Osteoblast (primary cell): Measurements from ENCODE around the gene PHOSPHO1. TPM values are rescaled to one million over a fixed set of nuclear protein-coding genes. Genes with fewer than 3 reads are reported as not detected.
A peak's percentile ranks its signal among the peaks of the same experiment; 100 is the strongest.

ENCODE experiments used
- DNase-seq: peaks from one replicate; pipeline ENCODE4 v3.0.0; 2011; ENCODE audit warnings: low spot score, mixed read lengths; ENCODE audit not compliant: insufficient read length; ENCODE audit errors: missing footprints
- H2AFZ ChIP-seq: 2 replicates; pipeline ENCODE4 v1.6.0; 2011; ENCODE audit warnings: mild to moderate bottlenecking, low read length
- H3K27ac ChIP-seq: 2 replicates; pipeline ENCODE4 v1.5.1; 2011; ENCODE audit warnings: mild to moderate bottlenecking, low read depth, low read length, moderate library complexity
- H3K27me3 ChIP-seq: 2 replicates; pipeline ENCODE4 v1.6.0; 2012; ENCODE audit warnings: mild to moderate bottlenecking, control low read depth, inconsistent platforms, low read length, moderate library complexity; ENCODE audit not compliant: insufficient read depth
- H3K36me3 ChIP-seq: 2 replicates; pipeline ENCODE4 v1.5.1; 2011; ENCODE audit warnings: mild to moderate bottlenecking, low read length, control low read depth, moderate library complexity; ENCODE audit not compliant: insufficient read depth
- H3K4me1 ChIP-seq: 2 replicates; pipeline ENCODE4 v1.5.1; 2011; ENCODE audit warnings: mild to moderate bottlenecking, low read length, control low read depth, moderate library complexity; ENCODE audit not compliant: insufficient read depth
- H3K4me2 ChIP-seq: 2 replicates; pipeline ENCODE4 v1.6.0; 2011; ENCODE audit warnings: mild to moderate bottlenecking, low read length; ENCODE audit not compliant: insufficient read depth
- H3K4me3 ChIP-seq: fragments of 200-600 bp; sonication (generic); 3 replicates; pipeline ENCODE4 v1.5.1; 2012; ENCODE audit warnings: mild to moderate bottlenecking, low read length, inconsistent platforms; ENCODE audit not compliant: insufficient read depth
- H3K79me2 ChIP-seq: 2 replicates; pipeline ENCODE4 v1.6.0; 2012; ENCODE audit warnings: mild to moderate bottlenecking, low read length, control low read depth, inconsistent platforms; ENCODE audit not compliant: insufficient read depth
- H3K9me3 ChIP-seq: 2 replicates; pipeline ENCODE4 v1.5.1; 2011; ENCODE audit warnings: low read depth, low read length, control low read depth
- H4K20me1 ChIP-seq: 2 replicates; pipeline ENCODE4 v1.6.0; 2012; ENCODE audit warnings: mild to moderate bottlenecking, low read length, control low read depth; ENCODE audit not compliant: insufficient read depth
- total RNA-seq: library from RNA; depleted of rRNA; stranded (reverse); fragments of >200 nt; gene quantifications from 2 replicates; pipeline ENCODE4 v1.2.3, GENCODE V29; 2012
- TF ChIP-seq, protein P1 (sequence below): IDR thresholded peaks from 2 replicates; pipeline ENCODE4 v1.5.1; 2011; ENCODE audit warnings: mild to moderate bottlenecking, low read depth, low read length, moderate library complexity; ENCODE audit errors: extremely low read depth

Gene PHOSPHO1
- total RNA-seq, 1 donor = 0.36 TPM

DNA sequence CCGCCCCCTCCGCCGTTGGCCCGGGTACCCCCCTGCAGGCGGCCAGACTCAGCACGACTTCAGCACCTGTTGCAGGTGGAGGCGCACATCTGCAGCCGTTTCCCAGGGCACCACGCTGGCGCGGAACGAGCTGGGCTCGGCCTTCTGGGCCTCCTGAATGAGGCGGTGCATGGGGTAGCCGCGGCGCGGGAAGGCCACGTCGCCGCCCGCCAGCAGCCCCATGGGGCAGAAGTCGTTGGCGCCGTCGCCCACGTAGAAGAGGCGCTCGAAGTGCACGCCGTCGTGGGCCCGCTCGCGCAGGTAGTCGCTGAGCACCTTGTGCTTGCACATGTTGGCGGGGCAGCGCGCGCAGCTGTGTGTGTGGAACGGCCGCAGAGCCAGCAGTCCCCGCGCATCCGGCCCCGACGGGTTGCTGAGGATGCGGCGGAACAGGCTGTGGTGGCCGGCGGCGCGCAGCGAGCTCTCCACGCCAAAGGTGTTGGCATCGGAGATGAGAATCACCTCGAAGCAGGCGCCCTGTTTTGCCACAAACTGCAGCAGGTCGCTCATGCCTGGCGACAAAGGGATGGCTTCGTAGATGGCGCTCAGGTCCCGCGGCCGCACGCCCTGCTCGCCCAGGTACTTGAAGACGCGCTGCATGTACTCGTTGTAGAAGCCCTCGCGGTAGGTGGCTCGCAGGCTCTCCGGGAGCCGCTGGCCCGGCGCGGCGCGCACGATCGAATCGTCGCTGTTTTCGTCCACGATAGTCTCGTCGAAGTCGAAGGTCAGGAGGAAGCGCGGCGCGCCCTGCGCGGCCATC, 6.2 kb downstream of the PHOSPHO1 start:
- no peak overlapping the region for H2AFZ ChIP-seq
- H3K27me3 ChIP-seq = peaks cover 40% of the 10 kb centered on the region
- H4K20me1 ChIP-seq = no peaks in the 10 kb centered on the region
- peak; percentile 44 for DNase-seq
- H3K36me3 ChIP-seq = no peaks in the 10 kb centered on the region
- TF ChIP-seq, protein P1, sequence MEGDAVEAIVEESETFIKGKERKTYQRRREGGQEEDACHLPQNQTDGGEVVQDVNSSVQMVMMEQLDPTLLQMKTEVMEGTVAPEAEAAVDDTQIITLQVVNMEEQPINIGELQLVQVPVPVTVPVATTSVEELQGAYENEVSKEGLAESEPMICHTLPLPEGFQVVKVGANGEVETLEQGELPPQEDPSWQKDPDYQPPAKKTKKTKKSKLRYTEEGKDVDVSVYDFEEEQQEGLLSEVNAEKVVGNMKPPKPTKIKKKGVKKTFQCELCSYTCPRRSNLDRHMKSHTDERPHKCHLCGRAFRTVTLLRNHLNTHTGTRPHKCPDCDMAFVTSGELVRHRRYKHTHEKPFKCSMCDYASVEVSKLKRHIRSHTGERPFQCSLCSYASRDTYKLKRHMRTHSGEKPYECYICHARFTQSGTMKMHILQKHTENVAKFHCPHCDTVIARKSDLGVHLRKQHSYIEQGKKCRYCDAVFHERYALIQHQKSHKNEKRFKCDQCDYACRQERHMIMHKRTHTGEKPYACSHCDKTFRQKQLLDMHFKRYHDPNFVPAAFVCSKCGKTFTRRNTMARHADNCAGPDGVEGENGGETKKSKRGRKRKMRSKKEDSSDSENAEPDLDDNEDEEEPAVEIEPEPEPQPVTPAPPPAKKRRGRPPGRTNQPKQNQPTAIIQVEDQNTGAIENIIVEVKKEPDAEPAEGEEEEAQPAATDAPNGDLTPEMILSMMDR = no peak
- no peaks in the 10 kb centered on the region for H3K4me1 ChIP-seq
- no peak overlapping the region for H3K4me2 ChIP-seq
- no peak overlapping the region for H3K4me3 ChIP-seq
- H3K27ac ChIP-seq = no peak overlapping the region
- no peaks in the 10 kb centered on the region for H3K79me2 ChIP-seq
- H3K9me3 ChIP-seq = no peaks in the 10 kb centered on the region

DNA sequence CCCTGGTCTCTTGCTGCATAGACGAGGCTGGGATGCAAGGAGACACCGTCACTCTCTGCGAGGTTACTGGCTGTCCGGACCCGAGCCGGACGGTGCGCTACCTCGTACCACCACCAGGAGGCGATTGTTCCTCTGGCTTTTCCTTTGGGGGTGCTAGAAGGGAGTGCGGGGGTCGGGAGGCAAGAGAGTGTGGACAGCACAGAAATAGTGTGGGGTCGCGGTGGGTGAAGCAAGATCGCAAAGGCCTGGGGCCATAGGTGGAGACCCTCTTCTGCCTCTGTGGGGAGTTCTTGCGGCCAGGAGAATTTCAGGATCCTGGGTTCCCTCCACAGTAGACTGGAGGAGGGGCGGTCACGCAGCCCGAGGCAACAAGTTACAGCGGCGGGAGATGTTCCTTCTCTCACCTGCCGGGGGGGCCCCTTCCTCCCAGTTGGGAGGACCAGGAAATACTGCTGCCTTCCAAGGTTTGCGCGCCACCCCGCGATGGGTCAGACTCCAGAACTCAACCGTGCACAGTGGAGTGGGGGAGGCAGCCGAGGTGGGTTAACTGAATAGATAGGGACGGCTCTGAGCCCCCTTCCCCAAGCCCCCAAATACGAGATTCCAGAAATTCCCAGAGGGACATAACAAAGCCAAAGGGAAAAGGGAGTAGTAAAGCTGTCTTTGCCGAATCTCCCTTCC, 6.9 kb downstream of the PHOSPHO1 start:
- TF ChIP-seq, protein P1 = peak; percentile 76
- no peaks in the 10 kb centered on the region for H3K36me3 ChIP-seq
- H3K4me1 ChIP-seq = no peaks in the 10 kb centered on the region
- no peak overlapping the region for H3K4me3 ChIP-seq
- no peaks in the 10 kb centered on the region for H4K20me1 ChIP-seq
- peaks cover 40% of the 10 kb centered on the region for H3K27me3 ChIP-seq
- no peaks in the 10 kb centered on the region for H3K9me3 ChIP-seq
- no peak overlapping the region for H3K4me2 ChIP-seq
- no peaks in the 10 kb centered on the region for H3K79me2 ChIP-seq
- H3K27ac ChIP-seq = no peak overlapping the region
- no peak overlapping the region for H2AFZ ChIP-seq
- peak; percentile 98 for DNase-seq

DNA sequence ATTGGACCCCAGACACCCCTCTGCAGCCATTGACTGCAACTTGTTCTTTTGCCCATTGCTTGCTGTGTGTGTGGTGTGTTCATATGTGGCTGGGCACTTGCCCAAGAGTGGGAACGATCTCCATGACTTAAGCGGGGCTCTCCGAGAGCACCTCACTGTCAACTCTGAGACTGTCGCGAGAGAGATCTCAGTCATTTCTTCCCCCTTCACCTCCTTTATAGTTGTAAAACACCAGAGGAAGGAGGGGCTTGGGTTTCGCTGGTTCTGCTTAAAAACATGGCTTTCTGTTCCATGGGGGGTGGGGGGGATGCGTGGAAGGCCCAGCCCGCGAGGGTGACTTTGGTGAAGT, 7.4 kb downstream of the PHOSPHO1 start:
- no peak overlapping the region for H3K4me2 ChIP-seq
- DNase-seq = peak; percentile 81

GRCh38 chr17:49219987-49220386, 10.6 kb downstream of the PHOSPHO1 start:
- no peak overlapping the region for H3K4me3 ChIP-seq
- no peak overlapping the region for H3K27ac ChIP-seq
- no peaks in the 10 kb centered on the region for H4K20me1 ChIP-seq
- H3K36me3 ChIP-seq = no peaks in the 10 kb centered on the region
- peaks cover 25% of the 10 kb centered on the region for H3K27me3 ChIP-seq
- H3K9me3 ChIP-seq = no peaks in the 10 kb centered on the region
- TF ChIP-seq, protein P1 = no peak
- no peak overlapping the region for H3K4me2 ChIP-seq
- no peaks in the 10 kb centered on the region for H3K79me2 ChIP-seq
- no peak overlapping the region for H2AFZ ChIP-seq
- peak; percentile 80 for DNase-seq
- H3K4me1 ChIP-seq = no peaks in the 10 kb centered on the region

More for the DNA sequence above, 7.4 kb downstream of the PHOSPHO1 start:
- Histone ChIP-seq H4K20me1 (no peaks in the 10 kb centered on the region), H2AFZ (no peak overlapping the region), H3K4me1 (no peaks in the 10 kb centered on the region), H3K27me3 (peaks cover 40% of the 10 kb centered on the region), H3K9me3 (no peaks in the 10 kb centered on the region), H3K4me3 (no peak overlapping the region), H3K27ac (no peak overlapping the region), H3K79me2 (no peaks in the 10 kb centered on the region), H3K36me3 (no peaks in the 10 kb centered on the region)
- TF ChIP-seq, protein P1 = no peak
